Right atrium auricular region (tissue), 2 donors: ENCODE measurements around the gene MRPS11. TPM values are rescaled to one million over a fixed set of nuclear protein-coding genes. Genes with fewer than 3 reads are reported as not detected.

Experiments
- DNase-seq: peaks from one replicate; pipeline ENCODE4 v3.0.0-alpha.2; 2019; ENCODE audit warnings: low spot score
- H3K27ac ChIP-seq, 2 donors: fragments of 200-600 bp; sonication (generic); 1 replicate in 1 of 2; 2 replicates in 1 of 2; pipeline ENCODE4 v1.5.1; 2016 to 2019
- H3K27me3 ChIP-seq, 2 donors: fragments of 200-600 bp; sonication (generic); one replicate each; pipeline versions ENCODE4 v1.5.1 to v1.6.0; 2017 to 2019
- H3K36me3 ChIP-seq: fragments of 200-600 bp; sonication (generic); one replicate; pipeline ENCODE4 v1.5.1; 2016
- H3K4me1 ChIP-seq, 2 donors: fragments of 200-600 bp; sonication (generic); one replicate each; pipeline versions ENCODE4 v1.5.1 to v1.6.0; 2017 to 2019
- H3K4me3 ChIP-seq, 2 donors: fragments of 200-600 bp; sonication (generic); 1 replicate in 1 of 2; 2 replicates in 1 of 2; pipeline ENCODE4 v1.5.1; 2017 to 2019; ENCODE audit warnings: mild to moderate bottlenecking in 1 of 2, moderate library complexity in 1 of 2
- H3K9me3 ChIP-seq, 2 donors: fragments of 200-600 bp; sonication (generic); one replicate each; pipeline ENCODE4 v1.5.1; 2019
- CTCF ChIP-seq, 2 donors: fragments of 200-600 bp; sonication (generic); IDR thresholded peaks; one replicate each; pipeline ENCODE4 v1.5.1; 2019; ENCODE audit warnings: antibody characterized with exemption in 2 of 2
- total RNA-seq, 2 donors: library from RNA; depleted of rRNA; stranded (reverse); fragments of >200 nt; gene quantifications; one replicate each; pipeline ENCODE4 v1.1.0, GENCODE V29; 2016

The MRPS11 gene
- total RNA-seq, 2 donors from 2014 or later, result 29.3 to 47.5 TPM

GRCh38 chr15:88526247-88526879, 58.9 kb downstream of the MRPS11 start:
- H3K4me3 ChIP-seq, result no peak overlapping the region
- H3K27ac ChIP-seq, result peak overlapping the region in 1 of 2 donors; percentile 49
- H3K27me3 ChIP-seq, result no peaks in the 10 kb centered on the region
- no peaks in the 10 kb centered on the region for H3K9me3 ChIP-seq
- no peak for DNase-seq
- H3K36me3 ChIP-seq, result peaks cover 24% of the 10 kb centered on the region
- TF ChIP-seq CTCF (IDR thresholded peaks at IDR 0.05), result no peak
- peaks cover 0 to 9% of the 10 kb centered on the region in 2 donors for H3K4me1 ChIP-seq

GRCh38 chr15:88529021-88529630, 61.6 kb downstream of the MRPS11 start:
- H3K9me3 ChIP-seq, result no peaks in the 10 kb centered on the region
- H3K27ac ChIP-seq, result no peak overlapping the region
- no peak overlapping the region for H3K4me3 ChIP-seq
- no peaks in the 10 kb centered on the region for H3K27me3 ChIP-seq
- TF ChIP-seq CTCF (IDR thresholded peaks at IDR 0.05), result no peak
- H3K36me3 ChIP-seq, result peaks cover 29% of the 10 kb centered on the region
- DNase-seq, result no peak
- peaks cover 0 to 9% of the 10 kb centered on the region in 2 donors for H3K4me1 ChIP-seq

Other genes starting within 250 kb of the MRPS11 start
- gene NTRK3, start 211.0 kb upstream of the MRPS11 start, total RNA-seq, result 1 to 10 TPM; 1.5 to 4.5 TPM
- gene MRPL46, start 320 bp upstream of the MRPS11 start, total RNA-seq, result 10 to 100 TPM; 26.1 to 43.5 TPM
- 1 to 10 TPM; 5.1 to 8.7 TPM for gene DET1, start 79.0 kb downstream of the MRPS11 start, total RNA-seq
- 1 to 10 TPM; 5.1 to 8.0 TPM for gene AEN, start 153.6 kb downstream of the MRPS11 start, total RNA-seq
- 10 to 100 TPM in 1 of 2 donors, 1 to 10 TPM in 1; 2.3 to 11.1 TPM for gene ISG20, start 171.3 kb downstream of the MRPS11 start, total RNA-seq